Neural progenitor cell (in vitro differentiated cells): ENCODE measurements around the gene RPUSD1.

ENCODE experiments used
- EZH2 ChIP-seq: fragments of 200-600 bp; sonication (generic); IDR thresholded peaks from 2 replicates; pipeline ENCODE4 v1.6.1; 2017; ENCODE audit warnings: antibody characterized with exemption, mild to moderate bottlenecking, moderate library complexity
- EZH2phosphoT487 ChIP-seq: fragments of 200-600 bp; sonication (generic); IDR thresholded peaks from 2 replicates; pipeline ENCODE4 v1.6.1; 2017; ENCODE audit warnings: antibody characterized with exemption
- TF ChIP-seq, protein P1 (sequence below): fragments of 200-600 bp; sonication (generic); IDR thresholded peaks from 2 replicates; pipeline ENCODE4 v1.5.1; 2017; ENCODE audit warnings: antibody characterized with exemption, mild to moderate bottlenecking

DNA sequence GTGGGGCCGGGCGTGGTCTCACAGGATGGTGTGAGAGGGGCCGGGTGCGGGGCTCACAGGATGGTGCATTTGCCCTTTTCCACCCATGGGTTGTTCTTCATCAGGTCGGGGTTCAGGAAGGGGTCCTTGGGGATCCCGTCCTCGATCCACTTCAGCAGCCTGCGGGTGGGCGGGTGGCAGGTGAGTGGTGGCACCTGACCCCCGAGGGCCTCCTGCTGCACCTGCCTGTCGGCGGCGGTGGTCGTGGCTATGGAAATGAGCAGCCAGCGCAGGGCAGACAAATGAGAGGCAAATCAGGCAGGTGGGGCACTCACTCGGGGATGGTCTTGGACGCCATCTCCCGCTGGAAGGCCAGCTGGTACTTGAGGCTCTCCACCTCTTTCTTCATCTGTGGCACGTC lies 10.5 kb upstream of the RPUSD1 start:
- TF ChIP-seq, protein P1, sequence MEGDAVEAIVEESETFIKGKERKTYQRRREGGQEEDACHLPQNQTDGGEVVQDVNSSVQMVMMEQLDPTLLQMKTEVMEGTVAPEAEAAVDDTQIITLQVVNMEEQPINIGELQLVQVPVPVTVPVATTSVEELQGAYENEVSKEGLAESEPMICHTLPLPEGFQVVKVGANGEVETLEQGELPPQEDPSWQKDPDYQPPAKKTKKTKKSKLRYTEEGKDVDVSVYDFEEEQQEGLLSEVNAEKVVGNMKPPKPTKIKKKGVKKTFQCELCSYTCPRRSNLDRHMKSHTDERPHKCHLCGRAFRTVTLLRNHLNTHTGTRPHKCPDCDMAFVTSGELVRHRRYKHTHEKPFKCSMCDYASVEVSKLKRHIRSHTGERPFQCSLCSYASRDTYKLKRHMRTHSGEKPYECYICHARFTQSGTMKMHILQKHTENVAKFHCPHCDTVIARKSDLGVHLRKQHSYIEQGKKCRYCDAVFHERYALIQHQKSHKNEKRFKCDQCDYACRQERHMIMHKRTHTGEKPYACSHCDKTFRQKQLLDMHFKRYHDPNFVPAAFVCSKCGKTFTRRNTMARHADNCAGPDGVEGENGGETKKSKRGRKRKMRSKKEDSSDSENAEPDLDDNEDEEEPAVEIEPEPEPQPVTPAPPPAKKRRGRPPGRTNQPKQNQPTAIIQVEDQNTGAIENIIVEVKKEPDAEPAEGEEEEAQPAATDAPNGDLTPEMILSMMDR: no peak
- TF ChIP-seq EZH2 (no peak), EZH2phosphoT487 (no peak)
